ENCODE measurements around the gene INTS3. TPM values are rescaled to one million over a fixed set of nuclear protein-coding genes. Genes with fewer than 3 reads are reported as not detected.

INTS3 gene
- total and polyA plus RNA-seq, 9 of the 15 experiments (the other 6 are each of a cell fraction or from before 2014, with no cell fraction given) = 6.3 to 24.1 (median 14.3) TPM

GRCh38 chr1:153698923-153699714, 28.7 kb upstream of the INTS3 start (continued):
- TF ChIP-seq RFX7 (CRISPR knock-in tag; IDR thresholded peaks at IDR 0.05) = no peak
- TF ChIP-seq SIN3A (IDR thresholded peaks at IDR 0.05; ENCODE audit: borderline replicate concordance in 2 of 2, control insufficient read depth in 1 of 2, low read depth in 2 of 2, low read length in 2 of 2) = no peak

- intact Hi-C loops (cut with micrococcal nuclease) = no loop called here
- H3K4me3 ChIP-seq = no peak overlapping the region
- H3K9ac ChIP-seq (ENCODE audit: insufficient read depth in 1 of 2, low read depth in 2 of 2, low read length in 2 of 2) = no peak overlapping the region; a peak in 1 of 4 replicates
- peak overlapping the region; percentile 99; the same call in 1 of the 2 replicates for H2AFZ ChIP-seq (ENCODE audit: low read depth, low read length)
- ChIA-PET CTCF (ENCODE audit: low intra/inter-chr PET ratio) (no interaction called here), POLR2A (interaction anchor here (0.6 to 2.6 kb wide), 5 partner anchors 8 to 238 kb away, joined by 3 to 12 read pairs (median 3); partner anchors contain the start of gene INTS3)
- H3K9me3 ChIP-seq (replicated peaks; ENCODE audit: control insufficient read depth, insufficient read depth, low read depth, low read length) = no peaks in the 10 kb centered on the region
- no peak overlapping the region for H3K27ac ChIP-seq (ENCODE audit: extremely low read depth, low read depth, low read length)
- WGBS (ENCODE audit: insufficient coverage, low coverage, missing lambda C conversion rate) = 46% methylated on average over 6 of the region's 6 CpGs
- no peaks in the 10 kb centered on the region for H3K36me3 ChIP-seq (ENCODE audit: control insufficient read depth, insufficient read depth, low read length)
- in situ Hi-C loops (cut with MboI) = loop anchor here (5.0 kb wide), 1 partner anchor 48 kb away; no protein-coding TSS in a partner anchor
- H3K4me2 ChIP-seq (ENCODE audit: insufficient read depth, low read length) = no peak overlapping the region
- H3K79me2 ChIP-seq (ENCODE audit: control insufficient read depth, insufficient read depth, low read length) = no peaks in the 10 kb centered on the region
- H3K27me3 ChIP-seq (ENCODE audit: control insufficient read depth in 2 of 2, insufficient read depth in 2 of 2, low read length in 2 of 2) = no peaks in the 10 kb centered on the region
- TF ChIP-seq DDX20 (tag; IDR thresholded peaks at IDR 0.05; ENCODE audit: low read depth) (no peak), SNAPC5 (CRISPR knock-in tag; IDR thresholded peaks at IDR 0.05) (no peak), HMGXB4 (CRISPR knock-in tag; IDR thresholded peaks at IDR 0.05) (no peak), CHD1 (IDR thresholded peaks at IDR 0.05; ENCODE audit: low read length) (no peak), EGR1 (conservative IDR thresholded peaks at IDR 0.05) (peak; percentile 49; the same call in 1 of the 2 replicates), ZNF324 (CRISPR knock-in tag; IDR thresholded peaks at IDR 0.05) (no peak), SIX5 (IDR thresholded peaks at IDR 0.05; ENCODE audit: borderline replicate concordance in 1 of 2, insufficient read depth in 1 of 2, low read depth in 1 of 2, low read length in 2 of 2) (no peak), ZNF197 (CRISPR knock-in tag; IDR thresholded peaks at IDR 0.05; ENCODE audit: low read depth) (no peak)
- DNase-seq (ENCODE audit: extremely low read depth in 1 of 4, low spot score in 3 of 4) (no peak), FAIRE-seq (no peak), ATAC-seq (no peak)
- peaks cover 6% of the 10 kb centered on the region for H3K9me1 ChIP-seq (ENCODE audit: control insufficient read depth, insufficient read depth, low read length)
- H4K20me1 ChIP-seq (replicated peaks; ENCODE audit: control insufficient read depth, insufficient read depth, low read length) = no peaks in the 10 kb centered on the region
- no TSS peak for BruUV-seq (replicated peaks)
- H3K4me1 ChIP-seq (replicated peaks in 1 of 2; ENCODE audit: control insufficient read depth in 2 of 2, insufficient read depth in 2 of 2, low read length in 2 of 2) = peaks cover 19 to 28% of the 10 kb centered on the region in 2 experiments
These were observed 28.1 kb upstream of the INTS3 start for GRCh38 chr1:153699768-153700167.

Data from K562 (cell line).